ENCODE results near the gene MBD3.

Gene MBD3

GRCh38 chr19:1626417-1627010 is 33.8 kb upstream of the MBD3 start:
- H3K4me3 ChIP-seq (ENCODE audit: low read length), result no peak overlapping the region
- TF ChIP-seq CTCF (conservative IDR thresholded peaks at IDR 0.05; ENCODE audit: low read depth, low read length), result no peak
- no peak for DNase-seq (ENCODE audit: low read depth)

GRCh38 chr19:1624458-1624857 is 31.8 kb upstream of the MBD3 start:
- TF ChIP-seq CTCF (conservative IDR thresholded peaks at IDR 0.05; ENCODE audit: low read depth, low read length), result peak; percentile 91
- no peak for DNase-seq (ENCODE audit: low read depth)
- H3K4me3 ChIP-seq (ENCODE audit: low read length), result no peak overlapping the region

GRCh38 chr19:1622541-1622940 is 29.9 kb upstream of the MBD3 start:
- no peak for TF ChIP-seq CTCF (conservative IDR thresholded peaks at IDR 0.05; ENCODE audit: low read depth, low read length)
- no peak overlapping the region for H3K4me3 ChIP-seq (ENCODE audit: low read length)
- DNase-seq (ENCODE audit: low read depth), result no peak

- no peak for DNase-seq (ENCODE audit: low read depth)
- H3K4me3 ChIP-seq (ENCODE audit: low read length), result no peak overlapping the region
- TF ChIP-seq CTCF (conservative IDR thresholded peaks at IDR 0.05; ENCODE audit: low read depth, low read length), result no peak
Observed at GRCh38 chr19:1622007-1622406, 29.3 kb upstream of the MBD3 start.

- TF ChIP-seq CTCF (conservative IDR thresholded peaks at IDR 0.05; ENCODE audit: low read depth, low read length), result no peak
- DNase-seq (ENCODE audit: low read depth), result no peak
- no peak overlapping the region for H3K4me3 ChIP-seq (ENCODE audit: low read length)
Observed at GRCh38 chr19:1621574-1621973, 28.9 kb upstream of the MBD3 start.

GRCh38 chr19:1621021-1621420 is 28.4 kb upstream of the MBD3 start:
- no peak overlapping the region for H3K4me3 ChIP-seq (ENCODE audit: low read length)
- no peak for TF ChIP-seq CTCF (conservative IDR thresholded peaks at IDR 0.05; ENCODE audit: low read depth, low read length)
- no peak for DNase-seq (ENCODE audit: low read depth)

GRCh38 chr19:1620502-1620901 is 27.8 kb upstream of the MBD3 start:
- no peak for DNase-seq (ENCODE audit: low read depth)
- TF ChIP-seq CTCF (conservative IDR thresholded peaks at IDR 0.05; ENCODE audit: low read depth, low read length), result no peak
- H3K4me3 ChIP-seq (ENCODE audit: low read length), result no peak overlapping the region

Measured in retinal pigment epithelial cell (primary cell).